ENCODE data around the gene UMAD1. TPM values are rescaled to one million over a fixed set of nuclear protein-coding genes. Genes with fewer than 3 reads are reported as not detected.

The UMAD1 gene
- total RNA-seq, 2 donors from 2014 or later = 12.9 to 23.9 TPM

DNA sequence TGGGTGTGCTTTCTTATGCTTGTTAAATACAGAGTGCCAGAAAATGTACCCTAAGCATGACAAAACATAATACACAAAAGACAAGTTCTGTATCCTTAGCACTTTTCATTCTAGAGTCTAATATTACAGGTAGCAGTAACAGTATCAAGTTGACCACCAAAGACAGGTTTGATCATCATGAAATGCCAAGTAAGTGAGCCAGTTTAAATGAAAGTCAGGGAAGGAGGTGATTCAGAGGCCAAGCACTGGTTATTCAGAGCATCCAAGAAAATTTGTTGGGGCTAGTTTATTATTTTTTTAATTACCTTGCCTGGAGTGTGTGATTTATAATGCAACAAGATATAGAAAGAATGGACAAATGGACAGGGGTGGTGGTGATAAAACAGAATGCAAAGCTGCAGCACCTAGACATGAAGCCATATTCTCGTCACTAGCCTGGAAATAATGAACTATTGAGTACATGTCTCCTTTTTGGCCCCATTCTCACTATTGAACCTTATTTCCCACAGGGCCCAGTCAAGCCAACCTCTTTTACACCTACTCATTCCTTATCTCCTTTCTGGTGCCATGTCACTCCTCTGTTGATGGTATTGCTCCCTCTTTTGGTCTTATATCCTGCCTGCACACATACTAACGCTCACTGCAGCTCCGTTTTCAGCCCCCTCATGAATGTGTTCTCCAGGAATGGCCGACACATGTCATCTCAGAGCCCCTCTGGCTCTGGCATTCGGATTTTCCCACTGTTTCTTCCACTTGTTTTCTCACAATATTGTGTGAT, 249.4 kb downstream of the UMAD1 start:
- no peak overlapping the region for H3K4me3 ChIP-seq
- no peaks in the 10 kb centered on the region for H3K36me3 ChIP-seq
- no peak overlapping the region for H3K27ac ChIP-seq
- ATAC-seq (ENCODE audit: insufficient number of reproducible peaks, low FRiP score, low read depth) (no peak), DNase-seq (ENCODE audit: low spot score) (no peak)
- H3K4me1 ChIP-seq (ENCODE audit: control insufficient read depth in 1 of 2, low read depth in 2 of 2) = no peaks in the 10 kb centered on the region
- H3K9me3 ChIP-seq = no peaks in the 10 kb centered on the region
- TF ChIP-seq, protein P1, sequence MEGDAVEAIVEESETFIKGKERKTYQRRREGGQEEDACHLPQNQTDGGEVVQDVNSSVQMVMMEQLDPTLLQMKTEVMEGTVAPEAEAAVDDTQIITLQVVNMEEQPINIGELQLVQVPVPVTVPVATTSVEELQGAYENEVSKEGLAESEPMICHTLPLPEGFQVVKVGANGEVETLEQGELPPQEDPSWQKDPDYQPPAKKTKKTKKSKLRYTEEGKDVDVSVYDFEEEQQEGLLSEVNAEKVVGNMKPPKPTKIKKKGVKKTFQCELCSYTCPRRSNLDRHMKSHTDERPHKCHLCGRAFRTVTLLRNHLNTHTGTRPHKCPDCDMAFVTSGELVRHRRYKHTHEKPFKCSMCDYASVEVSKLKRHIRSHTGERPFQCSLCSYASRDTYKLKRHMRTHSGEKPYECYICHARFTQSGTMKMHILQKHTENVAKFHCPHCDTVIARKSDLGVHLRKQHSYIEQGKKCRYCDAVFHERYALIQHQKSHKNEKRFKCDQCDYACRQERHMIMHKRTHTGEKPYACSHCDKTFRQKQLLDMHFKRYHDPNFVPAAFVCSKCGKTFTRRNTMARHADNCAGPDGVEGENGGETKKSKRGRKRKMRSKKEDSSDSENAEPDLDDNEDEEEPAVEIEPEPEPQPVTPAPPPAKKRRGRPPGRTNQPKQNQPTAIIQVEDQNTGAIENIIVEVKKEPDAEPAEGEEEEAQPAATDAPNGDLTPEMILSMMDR (IDR thresholded peaks at IDR 0.05) = no peak
- H3K27me3 ChIP-seq (replicated peaks; ENCODE audit: insufficient read depth) = no peaks in the 10 kb centered on the region

DNA sequence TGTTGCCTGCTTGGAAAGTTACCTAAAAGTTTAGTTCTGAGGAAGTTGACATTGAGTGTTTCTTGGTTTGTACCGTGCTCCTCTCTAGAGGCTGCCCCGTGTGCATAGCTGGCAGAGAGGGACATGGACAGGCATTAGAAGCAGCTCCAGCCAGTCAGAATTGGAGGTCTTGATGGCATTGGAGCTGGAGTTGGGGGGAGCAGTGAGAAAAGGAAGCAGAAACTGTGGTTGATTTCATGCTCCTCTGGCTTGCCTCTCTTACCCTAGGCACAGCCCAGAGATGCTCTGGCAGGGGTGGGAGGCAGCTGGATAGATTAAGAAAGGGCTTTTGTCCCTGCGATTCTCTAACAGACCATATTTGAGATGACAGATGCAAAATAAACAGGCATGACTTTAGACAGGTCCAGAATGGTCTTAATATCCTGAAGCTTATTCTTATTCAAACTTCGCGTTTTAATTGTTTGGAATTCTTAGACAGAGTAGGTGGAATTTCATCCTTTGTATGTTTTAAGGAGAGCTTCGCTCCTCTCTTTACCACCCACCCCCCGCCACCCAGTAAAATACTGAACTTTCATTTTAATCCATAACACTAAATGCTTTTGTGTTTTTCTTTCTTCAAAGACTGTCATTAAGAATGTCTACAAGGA, 254.6 kb downstream of the UMAD1 start:
- DNase-seq (ENCODE audit: low spot score) = no peak
- H3K4me3 ChIP-seq = no peak overlapping the region
- TF ChIP-seq, protein P1 (IDR thresholded peaks at IDR 0.05) = no peak
- no peak for ATAC-seq (ENCODE audit: insufficient number of reproducible peaks, low FRiP score, low read depth)
- H3K27me3 ChIP-seq (replicated peaks; ENCODE audit: insufficient read depth) = no peaks in the 10 kb centered on the region
- H3K9me3 ChIP-seq = no peaks in the 10 kb centered on the region
- no peaks in the 10 kb centered on the region for H3K36me3 ChIP-seq
- no peaks in the 10 kb centered on the region for H3K4me1 ChIP-seq (ENCODE audit: control insufficient read depth in 1 of 2, low read depth in 2 of 2)
- H3K27ac ChIP-seq = no peak overlapping the region

DNA sequence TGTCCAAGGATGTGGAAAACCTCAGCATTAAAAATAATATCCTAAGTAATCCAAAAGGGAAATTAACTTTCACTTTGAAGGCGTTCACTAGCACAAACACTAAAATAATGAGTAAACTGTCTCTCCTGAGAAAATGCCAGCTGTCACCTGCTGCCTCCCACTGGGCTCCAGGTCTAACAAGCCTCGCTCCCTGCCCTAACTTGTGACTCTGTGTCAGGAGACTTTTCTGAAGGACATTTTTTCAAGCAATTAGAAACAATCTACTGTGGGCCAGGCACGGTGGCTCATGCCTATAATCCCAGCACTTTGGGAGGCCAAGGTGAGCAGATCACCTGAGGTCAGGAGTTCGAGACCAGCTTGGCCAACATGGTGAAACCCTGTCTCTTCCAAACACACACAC, 255.2 kb downstream of the UMAD1 start:
- no peaks in the 10 kb centered on the region for H3K4me1 ChIP-seq (ENCODE audit: control insufficient read depth in 1 of 2, low read depth in 2 of 2)
- H3K9me3 ChIP-seq = no peaks in the 10 kb centered on the region
- TF ChIP-seq, protein P1 (IDR thresholded peaks at IDR 0.05) = no peak
- H3K27me3 ChIP-seq (replicated peaks; ENCODE audit: insufficient read depth) = no peaks in the 10 kb centered on the region
- DNase-seq (ENCODE audit: low spot score) (no peak), ATAC-seq (ENCODE audit: insufficient number of reproducible peaks, low FRiP score, low read depth) (no peak)
- H3K4me3 ChIP-seq = no peak overlapping the region
- no peak overlapping the region for H3K27ac ChIP-seq
- H3K36me3 ChIP-seq = no peaks in the 10 kb centered on the region

DNA sequence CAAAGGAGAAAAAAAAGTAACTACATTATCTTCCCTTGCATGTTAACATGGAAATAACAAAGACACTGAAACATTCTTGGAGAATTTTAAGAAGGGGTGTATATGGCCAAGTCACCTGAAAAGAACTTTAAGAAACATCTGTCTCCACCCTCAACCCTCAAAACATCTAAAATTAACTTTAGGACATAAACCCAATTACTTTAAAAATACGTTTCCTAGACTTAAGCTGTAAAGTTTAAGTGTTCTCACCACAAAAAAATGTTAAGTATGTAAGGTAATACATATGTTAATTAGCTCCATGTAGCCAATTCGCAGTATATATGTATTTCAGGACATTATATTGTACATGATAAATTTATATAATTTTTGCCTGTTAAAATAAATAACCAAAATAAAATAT, 257.0 kb downstream of the UMAD1 start:
- Histone ChIP-seq H3K4me3 (no peak overlapping the region), H3K27ac (no peak overlapping the region), H3K4me1 (ENCODE audit: control insufficient read depth in 1 of 2, low read depth in 2 of 2) (no peaks in the 10 kb centered on the region), H3K27me3 (replicated peaks; ENCODE audit: insufficient read depth) (no peaks in the 10 kb centered on the region), H3K9me3 (no peaks in the 10 kb centered on the region), H3K36me3 (no peaks in the 10 kb centered on the region)
- TF ChIP-seq, protein P1 (IDR thresholded peaks at IDR 0.05) = no peak
- ATAC-seq (ENCODE audit: insufficient number of reproducible peaks, low FRiP score, low read depth) (no peak), DNase-seq (ENCODE audit: low spot score) (no peak)

DNA sequence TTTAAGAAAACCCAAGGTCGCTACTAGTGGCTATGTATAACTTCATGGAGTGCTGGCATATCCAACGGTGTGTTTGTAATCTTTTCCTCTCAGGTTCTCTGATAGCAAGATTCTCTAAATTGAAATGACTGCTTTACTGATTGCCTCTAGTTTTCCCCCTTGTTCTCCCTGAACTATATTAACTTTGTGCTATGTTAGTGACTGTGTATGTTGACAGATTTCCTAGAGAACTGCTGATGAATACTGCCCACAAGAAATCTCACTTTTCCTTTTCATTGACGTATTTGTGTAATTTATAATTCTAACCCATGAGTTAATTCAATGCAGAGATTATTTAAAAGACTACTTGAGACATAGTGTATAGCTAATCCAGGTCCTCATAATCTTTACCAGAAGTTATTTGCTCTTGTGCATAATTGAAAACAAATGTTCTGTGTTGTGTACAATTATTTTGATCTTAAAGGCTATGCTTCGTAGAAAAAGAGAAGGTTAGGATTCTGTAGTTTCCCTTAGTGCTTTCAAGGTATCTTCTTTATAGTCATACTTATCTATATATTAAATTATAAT, 257.5 kb downstream of the UMAD1 start:
- TF ChIP-seq, protein P1 (IDR thresholded peaks at IDR 0.05) = no peak
- Histone ChIP-seq H3K4me1 (ENCODE audit: control insufficient read depth in 1 of 2, low read depth in 2 of 2) (no peaks in the 10 kb centered on the region), H3K9me3 (no peaks in the 10 kb centered on the region), H3K27me3 (replicated peaks; ENCODE audit: insufficient read depth) (no peaks in the 10 kb centered on the region), H3K36me3 (no peaks in the 10 kb centered on the region), H3K4me3 (no peak overlapping the region), H3K27ac (no peak overlapping the region)
- DNase-seq (ENCODE audit: low spot score) = no peak
- ATAC-seq (ENCODE audit: insufficient number of reproducible peaks, low FRiP score, low read depth) = no peak
